GM10266 (cell line): Measurements from ENCODE around the gene ABCA12.

Source experiments
- DNase-seq: peaks from one replicate; pipeline ENCODE4 v3.0.0; 2012; ENCODE audit errors: extremely low spot score
- CTCF ChIP-seq: IDR thresholded peaks from 2 replicates; pipeline ENCODE4 v1.5.1; 2012; ENCODE audit warnings: mild to moderate bottlenecking, low read depth; ENCODE audit not compliant: control insufficient read depth, insufficient read depth; ENCODE audit errors: missing control alignments

The ABCA12 gene

DNA sequence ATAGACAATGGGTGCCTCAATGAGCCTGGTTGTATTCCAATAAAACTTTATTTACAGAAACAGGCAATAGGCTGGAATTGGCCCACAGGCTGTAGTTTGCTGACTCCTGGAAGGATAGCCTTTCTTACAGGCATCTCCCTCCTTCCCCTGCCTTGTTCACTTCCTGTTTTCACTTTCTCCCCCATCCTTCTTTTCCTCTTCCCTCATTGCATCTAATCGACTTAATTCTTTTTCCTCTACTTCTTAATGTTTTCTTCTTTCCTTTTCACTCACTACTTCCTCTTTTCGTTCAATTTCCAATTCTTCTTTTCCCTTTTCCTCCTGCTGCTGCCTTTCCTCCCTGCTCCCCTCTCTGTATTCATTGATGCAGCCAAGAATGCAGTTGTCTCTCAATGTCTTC is 70.0 kb downstream of the ABCA12 start:
- no peak for DNase-seq
- no peak for TF ChIP-seq CTCF

- no peak for TF ChIP-seq CTCF
- DNase-seq = no peak
Measured at GRCh38 chr2:215066124-215066523, 72.3 kb downstream of the ABCA12 start.

DNA sequence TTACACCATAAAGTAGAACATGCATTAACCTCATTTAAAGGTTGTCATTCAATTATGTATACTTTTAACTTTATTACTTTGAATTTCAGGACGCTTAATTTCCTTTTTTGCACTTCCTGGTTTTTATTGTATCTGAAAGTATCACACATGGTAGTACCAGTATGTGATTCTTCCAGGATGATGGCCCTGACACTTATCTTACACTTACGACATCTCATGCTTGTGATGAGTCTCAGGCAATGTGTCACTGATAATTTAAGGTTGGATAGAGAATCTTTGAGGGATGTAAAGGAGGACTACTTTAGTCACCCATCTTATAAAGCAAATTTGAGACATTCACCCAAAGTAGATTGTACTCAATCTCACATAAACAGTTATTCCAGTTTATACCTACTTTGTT is 74.9 kb downstream of the ABCA12 start:
- no peak for TF ChIP-seq CTCF
- DNase-seq = no peak

DNA sequence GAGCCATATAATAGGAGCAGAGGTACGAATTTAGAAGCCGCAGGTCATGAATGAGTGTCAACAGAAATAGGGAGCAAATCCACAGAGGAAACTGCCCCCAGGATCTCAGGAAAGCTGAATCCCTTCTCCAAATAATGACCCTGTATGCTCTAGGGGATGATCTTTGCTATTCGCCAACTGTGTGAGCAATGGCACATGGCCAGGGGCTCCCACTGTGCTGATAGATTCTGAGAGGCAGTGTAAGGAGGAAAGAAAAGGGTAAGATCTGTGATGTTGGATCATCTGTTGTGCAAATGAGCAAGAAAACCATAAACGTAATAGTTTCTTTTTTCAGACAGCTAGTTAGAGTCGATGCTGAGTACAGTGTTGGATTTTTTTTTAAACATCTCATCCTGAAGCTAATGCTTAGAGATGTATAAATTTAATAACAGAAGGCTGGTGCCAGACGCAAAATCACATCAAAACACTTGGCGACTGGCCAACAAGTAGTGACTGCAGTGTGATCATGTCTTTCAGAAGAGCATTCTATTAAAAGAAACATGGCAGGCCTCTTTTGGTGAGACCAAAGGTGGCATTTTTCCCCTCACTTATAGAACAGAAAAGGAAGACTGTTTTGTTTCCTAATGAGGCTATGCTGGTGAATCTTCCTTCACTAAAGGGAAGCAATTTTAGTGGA is 77.4 kb downstream of the ABCA12 start:
- no peak for TF ChIP-seq CTCF
- no peak for DNase-seq

GRCh38 chr2:215059724-215060123 is 78.7 kb downstream of the ABCA12 start:
- TF ChIP-seq CTCF = no peak
- no peak for DNase-seq

DNA sequence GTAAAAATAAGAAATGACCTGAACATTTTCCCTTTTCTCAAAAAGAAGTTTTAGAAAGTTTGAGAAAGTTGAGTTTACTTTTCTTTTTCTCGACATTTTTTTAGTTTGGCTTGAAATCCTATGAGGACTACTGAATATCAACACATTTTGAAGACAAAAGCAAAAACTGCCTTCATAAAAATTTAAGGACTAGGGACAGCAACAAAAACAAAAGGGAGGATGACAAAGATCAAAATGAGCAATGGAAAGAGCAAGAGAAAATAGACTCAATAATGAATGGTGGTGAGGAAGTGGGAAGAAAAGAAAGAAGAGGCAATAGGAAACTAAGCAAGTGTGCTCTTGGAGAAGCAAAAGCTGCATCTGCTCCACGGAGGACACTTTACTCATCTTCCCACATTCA is 82.5 kb downstream of the ABCA12 start:
- TF ChIP-seq CTCF = no peak
- no peak for DNase-seq

DNA sequence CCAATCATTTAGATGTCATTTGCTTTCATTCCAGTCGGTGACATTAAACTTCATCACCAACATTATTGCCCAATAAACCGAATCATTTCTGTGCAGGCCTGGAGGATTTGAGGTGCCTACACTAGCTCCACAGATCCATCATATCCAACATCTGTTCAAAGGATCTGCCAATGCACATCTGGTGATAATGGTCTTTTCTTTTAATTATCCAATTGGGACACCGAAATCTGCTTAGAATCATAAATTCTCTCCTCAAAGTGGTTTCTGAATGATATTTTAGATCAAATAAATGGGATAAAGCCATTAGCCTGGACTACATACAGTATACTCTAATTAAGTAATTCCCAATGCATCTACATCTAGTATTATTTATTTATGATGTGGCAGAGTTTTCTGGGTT is 85.6 kb downstream of the ABCA12 start:
- TF ChIP-seq CTCF = no peak
- no peak for DNase-seq
